ENCODE results near the gene ZDHHC8. TPM values are rescaled to one million over a fixed set of nuclear protein-coding genes. Genes with fewer than 3 reads are reported as not detected.
A peak's percentile ranks its signal among the peaks of the same experiment; 100 is the strongest.

The ZDHHC8 gene
- total and polyA plus RNA-seq, 2 donors (not counting 1 experiment from before 2014, with no cell fraction given) = 94.4 to 96.9 TPM

- Histone ChIP-seq H3K4me2 (replicated peaks; ENCODE audit: low read depth, low read length, poor library complexity, severe bottlenecking) (no peak overlapping the region), H2AFZ (ENCODE audit: insufficient read depth, low read depth, low read length, poor library complexity, severe bottlenecking) (no peak overlapping the region), H3K4me3 (ENCODE audit: control extremely low read depth in 1 of 5, extremely low read depth in 1 of 5, insufficient read depth in 1 of 5, low read depth in 2 of 5, low read length in 4 of 5) (no peak overlapping the region), H3K27me3 (replicated peaks in 1 of 4; ENCODE audit: control extremely low read depth in 1 of 4, control insufficient read depth in 3 of 4, insufficient read depth in 4 of 4, low read length in 3 of 4) (peaks cover 0 to 40% (median 10%) of the 10 kb centered on the region in 4 experiments), H3K36me3 (replicated peaks in 1 of 2; ENCODE audit: control extremely low read depth in 1 of 2, control insufficient read depth in 1 of 2, extremely low read depth in 1 of 2, insufficient read depth in 2 of 2, low read length in 1 of 2) (no peaks in the 10 kb centered on the region), H3K79me2 (ENCODE audit: control insufficient read depth, insufficient read depth, low read length) (no peaks in the 10 kb centered on the region), H4K20me1 (ENCODE audit: control insufficient read depth, insufficient read depth, low read length, poor library complexity, severe bottlenecking) (no peaks in the 10 kb centered on the region), H3K27ac (ENCODE audit: low read length in 2 of 2) (no peak overlapping the region), H3K4me1 (ENCODE audit: control insufficient read depth in 2 of 2, insufficient read depth in 2 of 2, low read length in 2 of 2) (peaks cover 0 to 3% of the 10 kb centered on the region in 2 donors), H3K9me3 (ENCODE audit: control extremely low read depth in 1 of 3, control insufficient read depth in 2 of 3, insufficient read depth in 1 of 3, low read length in 2 of 3) (peaks cover 0 to 7% (median 0%) of the 10 kb centered on the region in 3 donors), H3K9ac (ENCODE audit: low read length) (no peak overlapping the region)
- Mint-ChIP-seq H3K4me3 (no peak overlapping the region), H3K9me3 (ENCODE audit: insufficient read depth) (no peaks in the 10 kb centered on the region), H3K4me1 (peaks cover 2% of the 10 kb centered on the region), H3K27ac (no peak overlapping the region), H3K27me3 (peaks cover 10% of the 10 kb centered on the region)
- ATAC-seq (ENCODE audit: low read depth) (no peak), DNase-seq (no peak)
- ChIA-PET POLR2A (no interaction called here), CTCF (interaction anchor here (0.9 to 2.9 kb wide), 5 partner anchors 83 to 300 kb away, joined by 3 to 19 read pairs (median 8); partner anchors contain the start of gene DGCR6L)
- intact Hi-C loops (cut with micrococcal nuclease) = no loop called here
- TF ChIP-seq EZH2 (IDR thresholded peaks at IDR 0.05; ENCODE audit: borderline replicate concordance, insufficient read depth, low read depth, low read length, poor library complexity, severe bottlenecking) (no peak), CTCF (IDR thresholded peaks at IDR 0.05) (no peak)
- 59% methylated on average over 7 of the region's 7 CpGs for WGBS (ENCODE audit: insufficient coverage)
These were observed 24.4 kb downstream of the ZDHHC8 start for GRCh38 chr22:20156042-20156389.

GRCh38 chr22:20156611-20157429, 25.2 kb downstream of the ZDHHC8 start:
- H3K9me3 Mint-ChIP-seq (ENCODE audit: insufficient read depth) = no peaks in the 10 kb centered on the region
- Histone ChIP-seq H3K9ac (ENCODE audit: low read length) (no peak overlapping the region), H3K9me3 (ENCODE audit: control extremely low read depth in 1 of 3, control insufficient read depth in 2 of 3, insufficient read depth in 1 of 3, low read length in 2 of 3) (peaks cover 0 to 9% (median 0%) of the 10 kb centered on the region in 3 donors), H3K79me2 (ENCODE audit: control insufficient read depth, insufficient read depth, low read length) (no peaks in the 10 kb centered on the region), H3K27ac (ENCODE audit: low read length in 2 of 2) (no peak overlapping the region), H3K4me2 (replicated peaks; ENCODE audit: low read depth, low read length, poor library complexity, severe bottlenecking) (no peak overlapping the region), H2AFZ (ENCODE audit: insufficient read depth, low read depth, low read length, poor library complexity, severe bottlenecking) (no peak overlapping the region), H3K36me3 (replicated peaks in 1 of 2; ENCODE audit: control extremely low read depth in 1 of 2, control insufficient read depth in 1 of 2, extremely low read depth in 1 of 2, insufficient read depth in 2 of 2, low read length in 1 of 2) (no peaks in the 10 kb centered on the region), H3K4me1 (ENCODE audit: control insufficient read depth in 2 of 2, insufficient read depth in 2 of 2, low read length in 2 of 2) (peaks cover 0 to 3% of the 10 kb centered on the region in 2 donors), H4K20me1 (ENCODE audit: control insufficient read depth, insufficient read depth, low read length, poor library complexity, severe bottlenecking) (no peaks in the 10 kb centered on the region), H3K4me3 (ENCODE audit: control extremely low read depth in 1 of 5, extremely low read depth in 1 of 5, insufficient read depth in 1 of 5, low read depth in 2 of 5, low read length in 4 of 5) (no peak overlapping the region), H3K27me3 (replicated peaks in 1 of 4; ENCODE audit: control extremely low read depth in 1 of 4, control insufficient read depth in 3 of 4, insufficient read depth in 4 of 4, low read length in 3 of 4) (peaks cover 0 to 40% (median 10%) of the 10 kb centered on the region in 4 experiments)
- DNase-seq = peak; percentile 88
- TF ChIP-seq CTCF (IDR thresholded peaks at IDR 0.05) = peak; percentile 95
- TF ChIP-seq EZH2 (IDR thresholded peaks at IDR 0.05; ENCODE audit: borderline replicate concordance, insufficient read depth, low read depth, low read length, poor library complexity, severe bottlenecking) = no peak
- peak overlapping the region; percentile 10 for H3K27ac Mint-ChIP-seq
- H3K4me3 Mint-ChIP-seq = no peak overlapping the region
- ChIA-PET CTCF (interaction anchor here (0.7 to 2.9 kb wide), 19 partner anchors 10 to 546 kb away, joined by 3 to 31 read pairs (median 5); partner anchors contain the start of gene DGCR6L), POLR2A (no interaction called here)
- WGBS (ENCODE audit: insufficient coverage) = 53% methylated on average over 15 of the region's 17 CpGs
- intact Hi-C loops (cut with micrococcal nuclease) = loop anchor here (1.0 kb wide), 1 partner anchor 111 kb away; the partner anchor contains the start of gene RTN4R
- H3K4me1 Mint-ChIP-seq = peaks cover 2% of the 10 kb centered on the region
- peak; percentile 91 for ATAC-seq (ENCODE audit: low read depth)
- H3K27me3 Mint-ChIP-seq = peaks cover 10% of the 10 kb centered on the region

Measured in B cell (primary cell).